PFSK-1 (cell line): ENCODE measurements around the gene MUC4.

ENCODE experiments used
- FOXP2 ChIP-seq: optimal IDR thresholded peaks from 2 replicates; pipeline ENCODE3; 2011; ENCODE audit warnings: borderline replicate concordance, control low read depth, inconsistent platforms; ENCODE audit not compliant: insufficient read depth; ENCODE audit errors: extremely low read length, extremely low read depth
- POLR2AphosphoS5 ChIP-seq: IDR thresholded peaks from 2 replicates; pipeline ENCODE4 v1.6.1; 2012; ENCODE audit warnings: low read depth, mild to moderate bottlenecking, control low read depth, low read length, moderate library complexity
- SIN3A ChIP-seq: IDR thresholded peaks from 2 replicates; pipeline ENCODE4 v1.6.1; 2012; ENCODE audit warnings: mild to moderate bottlenecking, low read length, moderate library complexity, borderline replicate concordance; ENCODE audit not compliant: insufficient read depth
- TAF1 ChIP-seq: IDR thresholded peaks from 2 replicates; pipeline ENCODE4 v1.6.1; 2012; ENCODE audit warnings: low read length, control low read depth, borderline replicate concordance; ENCODE audit not compliant: insufficient read depth
- TF ChIP-seq, protein P1 (sequence below), 2 experiments: IDR thresholded peaks; 2 replicates each; pipeline versions ENCODE4 v1.6.1 to v1.8.0; 2011 to 2012; ENCODE audit warnings: low read depth in 2 of 2, low read length in 2 of 2, control low read depth in 1 of 2, inconsistent platforms in 1 of 2, mild to moderate bottlenecking in 1 of 2, moderate library complexity in 1 of 2; ENCODE audit not compliant: insufficient read depth in 1 of 2

Gene MUC4

DNA sequence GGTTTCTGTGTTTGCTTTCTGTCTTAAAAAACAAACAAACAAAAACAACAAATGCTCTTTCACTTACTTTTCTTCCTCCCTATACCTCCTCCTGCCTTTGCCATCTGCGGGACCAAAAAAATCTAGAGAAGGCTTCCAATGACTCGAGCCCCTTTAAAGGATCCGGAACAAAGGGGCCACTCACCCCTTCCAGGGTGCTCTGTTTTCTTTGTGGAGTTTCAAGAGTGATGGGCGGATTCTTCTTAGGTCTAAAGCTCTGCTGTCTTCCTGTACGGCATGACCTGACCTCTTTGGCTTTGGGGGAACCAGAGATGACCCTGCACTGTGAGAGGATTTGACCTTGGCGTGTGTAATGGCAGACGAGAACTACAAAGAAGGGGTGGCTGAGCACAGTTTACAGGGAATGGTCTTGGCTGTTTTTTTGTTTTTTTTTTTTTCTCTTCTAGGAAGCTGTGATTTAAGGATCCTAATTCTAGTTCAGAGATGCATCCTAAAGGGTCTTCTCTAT, 93.2 kb downstream of the MUC4 start:
- TF ChIP-seq FOXP2 (no peak), SIN3A (no peak), TAF1 (no peak), POLR2AphosphoS5 (no peak)
- TF ChIP-seq, protein P1, sequence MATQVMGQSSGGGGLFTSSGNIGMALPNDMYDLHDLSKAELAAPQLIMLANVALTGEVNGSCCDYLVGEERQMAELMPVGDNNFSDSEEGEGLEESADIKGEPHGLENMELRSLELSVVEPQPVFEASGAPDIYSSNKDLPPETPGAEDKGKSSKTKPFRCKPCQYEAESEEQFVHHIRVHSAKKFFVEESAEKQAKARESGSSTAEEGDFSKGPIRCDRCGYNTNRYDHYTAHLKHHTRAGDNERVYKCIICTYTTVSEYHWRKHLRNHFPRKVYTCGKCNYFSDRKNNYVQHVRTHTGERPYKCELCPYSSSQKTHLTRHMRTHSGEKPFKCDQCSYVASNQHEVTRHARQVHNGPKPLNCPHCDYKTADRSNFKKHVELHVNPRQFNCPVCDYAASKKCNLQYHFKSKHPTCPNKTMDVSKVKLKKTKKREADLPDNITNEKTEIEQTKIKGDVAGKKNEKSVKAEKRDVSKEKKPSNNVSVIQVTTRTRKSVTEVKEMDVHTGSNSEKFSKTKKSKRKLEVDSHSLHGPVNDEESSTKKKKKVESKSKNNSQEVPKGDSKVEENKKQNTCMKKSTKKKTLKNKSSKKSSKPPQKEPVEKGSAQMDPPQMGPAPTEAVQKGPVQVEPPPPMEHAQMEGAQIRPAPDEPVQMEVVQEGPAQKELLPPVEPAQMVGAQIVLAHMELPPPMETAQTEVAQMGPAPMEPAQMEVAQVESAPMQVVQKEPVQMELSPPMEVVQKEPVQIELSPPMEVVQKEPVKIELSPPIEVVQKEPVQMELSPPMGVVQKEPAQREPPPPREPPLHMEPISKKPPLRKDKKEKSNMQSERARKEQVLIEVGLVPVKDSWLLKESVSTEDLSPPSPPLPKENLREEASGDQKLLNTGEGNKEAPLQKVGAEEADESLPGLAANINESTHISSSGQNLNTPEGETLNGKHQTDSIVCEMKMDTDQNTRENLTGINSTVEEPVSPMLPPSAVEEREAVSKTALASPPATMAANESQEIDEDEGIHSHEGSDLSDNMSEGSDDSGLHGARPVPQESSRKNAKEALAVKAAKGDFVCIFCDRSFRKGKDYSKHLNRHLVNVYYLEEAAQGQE (IDR thresholded peaks at IDR 0.05; ENCODE audit: insufficient read depth in 1 of 2, low read depth in 2 of 2, low read length in 2 of 2), result no peak

DNA sequence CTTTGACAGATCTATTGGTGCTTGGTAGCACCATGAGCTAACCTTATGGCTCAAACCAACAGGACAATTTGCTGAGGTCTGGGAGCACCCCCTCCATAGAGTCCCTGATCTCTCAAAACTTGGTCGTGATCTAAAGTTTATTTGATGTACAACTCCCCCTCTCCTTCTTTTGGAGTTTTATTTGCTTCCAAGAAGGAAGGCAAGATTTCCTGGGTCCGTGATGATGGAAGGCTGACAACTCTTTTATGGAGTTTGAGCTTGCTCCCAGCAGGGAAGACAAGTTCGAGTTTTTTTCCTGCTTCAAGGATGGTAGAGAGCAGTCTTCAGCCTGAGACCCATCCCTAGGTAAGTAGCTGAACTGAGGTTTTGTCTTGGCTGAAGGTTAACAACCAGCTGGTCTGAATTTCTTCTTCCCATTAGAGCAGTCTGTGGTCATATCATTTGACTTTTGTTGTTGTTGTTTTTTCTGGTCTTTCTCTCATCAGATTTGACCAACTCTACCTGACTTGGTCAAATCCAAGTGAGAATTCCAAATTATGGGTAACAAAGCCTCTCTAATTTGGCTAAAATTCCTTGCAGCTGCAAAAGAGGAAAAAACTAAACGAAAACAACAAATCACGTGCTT, 93.8 kb downstream of the MUC4 start:
- TF ChIP-seq TAF1 (no peak), SIN3A (no peak), POLR2AphosphoS5 (no peak), FOXP2 (no peak)
- TF ChIP-seq, protein P1 (IDR thresholded peaks at IDR 0.05; ENCODE audit: insufficient read depth in 1 of 2, low read depth in 2 of 2, low read length in 2 of 2), result no peak

DNA sequence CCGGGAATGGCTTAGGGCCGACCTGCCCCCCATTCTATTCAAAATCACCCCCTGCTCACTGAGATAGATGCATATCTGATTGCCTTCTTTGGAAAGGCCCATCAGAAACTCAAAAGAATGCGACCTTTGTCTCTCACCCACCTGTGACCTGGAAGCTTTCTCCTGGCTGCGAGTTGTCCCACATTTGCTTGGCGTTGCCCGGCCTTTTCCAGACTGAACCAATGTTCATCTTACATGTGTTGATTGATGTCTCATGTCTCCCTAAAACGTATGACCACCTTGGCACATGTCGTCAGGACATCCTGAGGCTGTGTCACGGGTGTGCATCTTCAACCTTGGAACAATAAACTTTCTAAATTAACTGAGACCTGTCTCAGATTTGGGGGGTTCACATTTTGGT, 94.3 kb downstream of the MUC4 start:
- no peak for TF ChIP-seq SIN3A
- TF ChIP-seq TAF1, result no peak
- TF ChIP-seq FOXP2, result no peak
- TF ChIP-seq POLR2AphosphoS5, result no peak
- TF ChIP-seq, protein P1 (IDR thresholded peaks at IDR 0.05; ENCODE audit: insufficient read depth in 1 of 2, low read depth in 2 of 2, low read length in 2 of 2), result no peak

DNA sequence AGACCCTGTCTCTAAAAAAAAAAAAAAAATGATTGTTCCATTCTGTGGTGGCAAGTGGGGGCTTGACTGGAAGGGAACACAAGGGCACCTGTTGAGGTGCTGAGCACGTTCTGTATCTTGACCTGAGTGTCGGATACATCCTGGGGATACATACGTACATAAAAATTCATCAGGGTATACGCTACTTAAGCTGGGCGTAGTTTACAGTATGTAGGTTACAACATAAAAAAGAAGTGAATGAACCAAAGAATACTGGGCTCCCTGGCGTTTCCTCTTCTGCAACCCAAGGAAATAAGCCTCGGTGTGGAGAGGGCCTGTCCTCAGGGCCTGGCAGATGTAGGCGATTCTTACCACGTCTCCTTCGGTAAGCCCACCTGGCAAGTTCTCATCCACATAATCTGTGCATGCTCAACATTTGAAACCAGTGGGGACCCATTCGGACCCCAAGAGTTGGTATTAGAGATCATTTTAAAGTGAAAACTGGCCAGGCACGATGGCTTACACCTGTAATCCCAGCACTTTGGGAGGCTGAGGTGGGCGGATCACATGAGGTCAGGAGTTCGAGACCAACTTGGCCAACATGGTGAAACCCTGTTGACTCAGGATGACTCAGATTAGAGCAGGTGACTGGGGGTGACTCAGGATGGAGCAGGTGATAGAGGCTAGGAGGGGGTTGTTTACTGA, 96.0 kb downstream of the MUC4 start:
- TF ChIP-seq, protein P1 (IDR thresholded peaks at IDR 0.05; ENCODE audit: insufficient read depth in 1 of 2, low read depth in 2 of 2, low read length in 2 of 2), result no peak
- TF ChIP-seq SIN3A (no peak), FOXP2 (no peak), POLR2AphosphoS5 (no peak), TAF1 (no peak)
